HG03025 (cell line): ENCODE results near the gene EDC3.

Experiments
- ATAC-seq: cut with Tn5 transposase; IDR thresholded peaks from one replicate; pipeline ENCODE4 v1.9.1; 2021; ENCODE audit warnings: mild to moderate bottlenecking, moderate library complexity; ENCODE audit not compliant: unreplicated experiment, low FRiP score

The EDC3 gene

GRCh38 chr15:74626752-74627692, 68.8 kb downstream of the EDC3 start:
- ATAC-seq = no peak

DNA sequence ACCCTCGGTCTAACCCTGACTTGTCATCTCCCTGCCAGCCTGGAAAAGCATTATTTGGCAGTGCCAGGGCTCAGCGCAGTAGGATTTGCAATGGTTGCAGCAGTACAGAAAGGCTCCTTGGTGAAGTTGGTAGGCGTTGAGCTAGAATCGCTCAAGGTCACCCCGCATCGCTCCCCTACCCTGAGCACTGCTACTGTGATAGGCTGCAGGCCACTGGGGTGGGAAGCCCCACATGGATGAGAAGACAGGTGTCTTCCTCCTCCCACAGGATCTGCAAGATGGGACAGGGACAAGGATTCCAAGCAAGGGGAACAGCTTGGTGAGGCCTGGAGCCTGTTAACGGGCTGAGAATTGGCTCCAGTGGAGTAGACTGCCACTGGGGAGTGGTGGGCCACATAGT, 69.5 kb downstream of the EDC3 start:
- ATAC-seq = no peak

GRCh38 chr15:74625693-74626092, 70.1 kb downstream of the EDC3 start:
- no peak for ATAC-seq

DNA sequence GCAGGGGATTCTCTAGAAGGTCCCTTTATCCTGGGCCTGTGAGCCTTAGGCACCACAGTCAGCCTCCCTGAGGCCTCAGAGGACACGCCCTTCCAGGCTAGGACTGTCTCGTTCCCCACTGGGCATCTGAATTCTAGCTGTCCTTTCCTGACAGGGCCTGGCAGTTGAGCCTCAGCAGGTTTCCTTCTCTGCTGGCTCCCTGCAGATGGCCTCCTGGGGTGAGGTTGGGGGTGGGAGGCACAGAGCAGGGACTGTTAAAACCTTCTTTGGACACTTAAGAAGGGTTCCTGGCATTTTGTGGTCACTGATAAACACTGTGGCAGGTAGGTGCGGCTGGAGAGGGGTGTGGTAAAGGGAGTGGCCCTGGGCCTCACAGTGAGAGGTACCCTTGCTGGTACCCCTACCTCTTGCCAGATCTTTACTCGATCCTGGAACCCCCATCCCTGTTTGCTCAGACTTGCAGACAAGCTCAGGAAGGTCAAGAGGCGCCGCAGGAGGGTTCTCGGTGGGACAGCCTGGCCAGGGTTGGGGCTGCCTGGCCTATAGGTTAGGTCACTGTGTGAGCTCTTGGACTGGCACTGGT, 71.7 kb downstream of the EDC3 start:
- no peak for ATAC-seq

GRCh38 chr15:74622758-74623157, 73.1 kb downstream of the EDC3 start:
- no peak for ATAC-seq

GRCh38 chr15:74621936-74622335, 73.9 kb downstream of the EDC3 start:
- no peak for ATAC-seq

GRCh38 chr15:74621546-74621920, 74.3 kb downstream of the EDC3 start:
- no peak for ATAC-seq

GRCh38 chr15:74620636-74621545, 74.9 kb downstream of the EDC3 start:
- ATAC-seq = no peak

GRCh38 chr15:74619916-74620635, 75.7 kb downstream of the EDC3 start:
- ATAC-seq = no peak

DNA sequence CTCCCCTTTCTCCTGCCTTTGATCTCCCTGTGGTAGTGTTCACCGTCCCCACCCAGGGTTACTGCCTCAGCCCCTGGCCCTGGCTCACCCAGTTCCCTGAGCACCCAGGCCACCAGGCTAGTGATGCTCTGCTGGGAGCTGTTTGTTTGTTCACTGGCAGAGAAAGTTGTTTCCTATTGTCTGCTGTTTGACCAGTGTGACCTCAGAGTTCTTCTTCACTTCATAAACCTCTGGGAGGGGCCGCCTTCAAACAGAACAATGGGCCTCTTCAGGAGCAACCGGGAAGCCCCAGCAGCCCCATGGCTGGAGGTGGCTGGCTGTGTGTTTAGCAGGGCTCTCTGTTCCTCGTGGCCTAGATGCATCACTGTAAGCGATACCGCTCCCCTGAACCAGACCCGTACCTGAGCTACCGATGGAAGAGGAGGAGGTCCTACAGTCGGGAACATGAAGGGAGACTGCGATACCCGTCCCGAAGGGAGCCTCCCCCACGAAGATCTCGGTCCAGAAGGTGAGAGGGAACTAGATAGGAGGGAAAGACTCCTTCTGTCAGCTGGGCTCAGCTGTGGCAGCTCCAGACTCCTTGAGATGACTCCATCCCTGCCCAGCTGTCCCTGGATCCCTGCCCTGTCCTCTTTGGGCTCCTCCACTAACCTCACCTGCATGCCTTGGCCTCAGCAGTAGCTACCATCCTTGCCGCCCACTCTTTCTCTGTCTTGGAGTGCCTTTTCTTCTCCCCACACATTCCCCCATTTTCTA, 76.8 kb downstream of the EDC3 start:
- ATAC-seq = no peak

- ATAC-seq = no peak
These were observed 78.8 kb downstream of the EDC3 start for GRCh38 chr15:74616996-74617395.

DNA sequence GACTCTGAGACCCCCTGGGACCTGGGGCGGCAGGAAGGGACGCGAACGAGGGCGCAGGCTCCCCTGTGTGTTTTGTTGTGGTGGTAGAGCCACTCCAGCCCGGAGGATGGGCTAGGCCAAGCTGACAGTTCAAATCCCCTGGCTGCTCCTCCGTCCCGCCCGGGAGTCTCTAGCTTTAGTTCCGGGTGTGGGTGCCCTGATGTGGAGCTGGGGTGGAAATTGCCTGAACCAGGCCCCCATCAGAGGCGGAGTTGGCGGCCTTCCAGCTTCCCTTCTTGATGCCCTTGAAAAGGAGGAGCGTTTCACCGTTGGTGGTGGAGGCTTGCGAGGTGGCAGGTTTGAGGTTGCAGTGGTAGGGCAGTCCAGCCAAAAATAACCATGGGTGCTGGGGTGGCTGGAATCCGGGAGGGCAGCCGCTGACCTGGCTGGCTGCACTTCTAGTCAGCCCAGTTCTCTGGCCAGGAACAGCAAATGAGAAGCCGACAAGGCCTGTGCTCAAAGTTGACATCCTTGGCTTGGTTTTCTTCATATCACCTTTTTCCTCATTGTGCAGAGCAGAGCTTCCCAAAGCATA, 79.4 kb downstream of the EDC3 start:
- no peak for ATAC-seq

- peak; percentile 69 for ATAC-seq
These were observed 80.1 kb downstream of the EDC3 start, which contains the start of gene CLK3 for GRCh38 chr15:74615508-74616365. CLK3 (plus strand) TSS chr15:74615836; CDS start chr15:74619197, 3,361 bp downstream.

- ATAC-seq = peak; percentile 44
These were observed 80.9 kb downstream of the EDC3 start for GRCh38 chr15:74614744-74615507.

DNA sequence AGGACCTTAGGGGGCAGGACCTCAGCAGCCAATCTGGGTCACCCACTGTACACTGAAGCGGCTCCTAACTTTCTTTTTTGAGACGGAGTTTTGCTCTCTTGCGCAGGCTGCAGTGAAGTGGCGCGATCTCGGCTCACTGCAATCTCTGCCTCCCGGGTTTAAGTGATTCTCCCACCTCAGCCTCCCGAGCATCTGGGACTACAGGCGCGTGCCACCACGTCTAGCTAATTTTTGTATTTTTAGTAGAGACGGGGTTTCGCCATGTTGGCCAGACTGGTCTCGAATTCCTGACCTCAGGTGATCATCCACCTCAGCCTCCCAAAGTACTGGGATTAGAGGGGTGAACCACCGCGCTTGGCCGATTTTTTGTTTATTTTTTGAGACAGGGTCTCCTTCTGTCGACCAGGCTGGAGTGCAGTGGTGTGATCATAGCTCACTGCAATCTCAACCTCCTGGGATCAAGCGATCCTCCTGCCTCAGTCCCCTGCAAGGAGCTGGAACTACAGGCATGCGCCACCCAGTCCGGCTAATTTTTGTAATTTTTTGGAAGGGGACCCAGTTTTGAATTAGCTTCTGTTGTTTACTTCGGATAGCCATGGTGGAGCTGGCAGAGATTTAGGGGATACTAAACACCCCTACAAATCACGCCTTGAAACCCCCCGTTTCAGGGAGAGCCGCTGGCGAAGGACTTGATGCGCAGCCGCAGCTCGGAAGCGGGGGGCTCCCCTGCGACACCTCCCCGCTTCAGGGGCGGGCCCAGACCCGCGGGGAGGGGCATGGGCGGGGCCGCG, 81.7 kb downstream of the EDC3 start:
- no peak for ATAC-seq

DNA sequence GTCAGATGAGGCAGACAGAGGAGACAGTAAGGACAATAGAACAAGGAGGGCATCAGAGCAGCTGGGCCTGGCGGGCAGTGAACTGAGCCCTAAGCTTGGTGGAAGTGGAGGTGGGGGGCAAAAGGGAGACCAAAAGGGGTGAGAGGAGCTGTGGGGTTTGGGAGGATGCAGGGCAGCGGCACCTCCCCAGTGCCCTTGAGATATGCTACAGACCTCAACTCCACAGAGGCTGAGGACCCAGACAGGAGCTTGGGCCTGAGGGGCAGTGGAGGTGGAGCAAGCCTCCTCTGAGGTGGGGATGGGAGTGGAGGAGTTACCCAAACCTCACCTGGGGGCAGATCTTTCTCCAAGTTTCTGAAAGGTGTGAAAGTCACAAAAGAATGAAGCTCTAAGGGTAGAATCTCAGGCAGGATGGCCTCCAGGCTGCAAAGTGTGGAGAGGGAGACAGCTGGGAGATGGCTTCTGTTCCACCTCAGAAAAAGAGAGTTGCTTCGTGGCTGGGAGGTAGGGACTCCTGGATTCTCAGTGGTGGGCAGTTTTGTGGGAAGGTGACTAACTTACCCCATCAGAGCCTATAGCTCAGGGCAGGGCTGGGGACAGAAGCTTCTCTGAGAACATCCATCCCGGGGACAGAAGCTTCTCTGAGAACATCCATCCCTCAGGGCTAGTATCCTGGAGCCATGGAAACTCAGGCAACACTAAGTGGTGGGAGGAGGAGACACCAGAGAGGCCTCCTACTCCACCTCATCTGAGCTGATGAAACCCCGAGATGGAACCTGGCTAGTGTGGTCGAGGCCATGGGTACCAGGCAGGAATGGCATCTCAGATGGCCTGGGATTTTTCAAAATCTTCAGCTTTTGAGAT, 82.5 kb downstream of the EDC3 start:
- no peak for ATAC-seq
